ENCODE data around the gene HLCS. TPM values are rescaled to one million over a fixed set of nuclear protein-coding genes. Genes with fewer than 3 reads are reported as not detected.

HLCS gene
- total RNA-seq, 2 experiments from 2014 or later, result 14.3 to 15.0 TPM

GRCh38 chr21:36734367-36735200 lies 231.9 kb downstream of the HLCS start:
- H3K9me3 Mint-ChIP-seq (ENCODE audit: low read depth), result no peaks in the 10 kb centered on the region
- ChIA-PET POLR2A (no interaction called here), CTCF (interaction anchor here (1.2 kb wide), 1 partner anchor 104 kb away, joined by 4 read pairs; no protein-coding TSS in a partner anchor)
- peaks cover 12% of the 10 kb centered on the region for H3K27me3 Mint-ChIP-seq
- no peak overlapping the region for H3K27ac Mint-ChIP-seq
- intact Hi-C loops (cut with DNase I, micrococcal nuclease), result no loop called here
- H3K4me3 Mint-ChIP-seq, result no peak overlapping the region
- ATAC-seq (no peak), DNase-seq (no peak)
- H3K4me1 Mint-ChIP-seq, result no peaks in the 10 kb centered on the region
- H3K36me3 Mint-ChIP-seq (ENCODE audit: low read depth), result no peaks in the 10 kb centered on the region

GRCh38 chr21:36733857-36734256 lies 232.6 kb downstream of the HLCS start:
- peaks cover 11% of the 10 kb centered on the region for H3K27me3 Mint-ChIP-seq
- ATAC-seq (no peak), DNase-seq (no peak)
- no peaks in the 10 kb centered on the region for H3K4me1 Mint-ChIP-seq
- no peaks in the 10 kb centered on the region for H3K36me3 Mint-ChIP-seq (ENCODE audit: low read depth)
- intact Hi-C loops (cut with DNase I, micrococcal nuclease), result no loop called here
- CTCF ChIA-PET, result interaction anchor here (1.1 to 1.2 kb wide), 2 partner anchors 11 to 103 kb away, joined by 3 to 4 read pairs; no protein-coding TSS in a partner anchor
- H3K9me3 Mint-ChIP-seq (ENCODE audit: low read depth), result no peaks in the 10 kb centered on the region
- POLR2A ChIA-PET, result no interaction called here
- no peak overlapping the region for H3K27ac Mint-ChIP-seq
- H3K4me3 Mint-ChIP-seq, result no peak overlapping the region

DNA sequence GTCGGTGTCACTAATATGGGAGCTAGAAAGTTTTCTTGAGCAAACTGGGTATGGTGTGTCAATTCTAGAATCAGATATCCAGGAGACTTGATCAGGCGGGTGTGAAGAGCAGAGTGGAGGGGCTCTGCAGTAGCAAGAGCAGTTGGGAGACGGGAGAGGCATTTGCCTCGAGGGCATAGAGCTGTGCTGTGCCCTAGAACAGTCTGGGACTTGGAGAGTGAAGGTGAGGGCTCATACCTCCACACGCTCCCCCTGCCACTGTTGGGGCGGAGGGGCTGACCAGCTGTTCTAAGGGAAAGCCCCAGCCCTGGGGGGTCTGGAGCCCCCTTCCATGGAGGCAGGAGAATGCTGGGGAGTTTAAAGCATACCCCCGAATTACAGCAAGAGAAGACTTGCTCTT lies 233.7 kb downstream of the HLCS start:
- H3K27me3 Mint-ChIP-seq, result peaks cover 10% of the 10 kb centered on the region
- no peaks in the 10 kb centered on the region for H3K9me3 Mint-ChIP-seq (ENCODE audit: low read depth)
- H3K4me3 Mint-ChIP-seq, result no peak overlapping the region
- CTCF ChIA-PET, result interaction anchor here (1.1 kb wide), 1 partner anchor 10 kb away, joined by 3 read pairs; no protein-coding TSS in a partner anchor
- POLR2A ChIA-PET, result no interaction called here
- no peak overlapping the region for H3K27ac Mint-ChIP-seq
- ATAC-seq (no peak), DNase-seq (no peak)
- intact Hi-C loops (cut with DNase I, micrococcal nuclease), result no loop called here
- H3K36me3 Mint-ChIP-seq (ENCODE audit: low read depth), result no peaks in the 10 kb centered on the region
- no peaks in the 10 kb centered on the region for H3K4me1 Mint-ChIP-seq

- no peaks in the 10 kb centered on the region for H3K36me3 Mint-ChIP-seq (ENCODE audit: low read depth)
- H3K9me3 Mint-ChIP-seq (ENCODE audit: low read depth), result no peaks in the 10 kb centered on the region
- no peaks in the 10 kb centered on the region for H3K4me1 Mint-ChIP-seq
- ChIA-PET CTCF (no interaction called here), POLR2A (no interaction called here)
- H3K4me3 Mint-ChIP-seq, result no peak overlapping the region
- intact Hi-C loops (cut with DNase I, micrococcal nuclease), result no loop called here
- no peak overlapping the region for H3K27ac Mint-ChIP-seq
- H3K27me3 Mint-ChIP-seq, result peaks cover 10% of the 10 kb centered on the region
- no peak for ATAC-seq
- no peak for DNase-seq
These were observed 234.3 kb downstream of the HLCS start for GRCh38 chr21:36732217-36732616.

DNA sequence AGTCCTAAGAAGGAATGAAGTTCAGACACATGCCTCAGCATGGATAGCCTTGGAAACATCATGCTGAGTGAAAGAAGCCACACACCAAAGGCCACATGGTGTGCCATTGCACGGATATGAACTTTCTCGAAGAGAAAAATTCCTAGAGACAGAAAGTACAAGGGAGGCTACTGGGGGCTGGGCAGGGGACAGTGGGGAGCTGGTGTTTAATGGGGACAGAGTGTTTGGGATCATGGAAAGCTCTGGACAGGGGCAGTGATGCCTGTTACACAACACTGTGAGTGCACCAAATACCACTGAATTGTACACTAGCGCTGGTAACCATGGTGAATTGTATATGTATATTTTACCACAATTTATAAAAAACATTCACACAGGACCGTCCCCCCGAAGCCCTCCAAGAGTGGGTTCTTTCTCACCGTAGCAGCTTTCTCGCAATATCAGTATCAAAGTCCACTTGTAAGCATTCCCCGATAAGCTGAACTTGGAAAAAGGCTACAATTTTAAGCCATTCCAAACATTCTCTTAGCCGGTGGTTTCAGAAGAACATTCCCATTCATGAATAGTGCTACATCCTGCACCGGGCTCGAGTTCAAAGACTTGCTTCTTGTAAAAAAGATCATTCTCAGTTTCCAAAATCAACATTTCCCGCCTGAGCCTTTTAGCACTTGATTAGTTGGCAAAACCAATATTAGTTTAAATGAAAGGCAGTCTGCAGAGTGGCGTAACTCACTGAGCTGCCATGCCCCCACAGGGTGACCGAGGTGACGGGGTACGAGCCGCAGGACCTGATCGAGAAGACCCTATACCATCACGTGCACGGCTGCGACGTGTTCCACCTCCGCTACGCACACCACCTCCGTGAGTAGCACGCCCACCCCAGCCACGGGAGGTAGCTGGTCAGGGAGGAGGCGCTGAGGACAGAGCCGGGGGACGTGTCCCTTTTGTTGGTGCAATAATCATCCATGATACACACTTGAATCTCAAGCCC lies 235.9 kb downstream of the HLCS start:
- DNase-seq, result no peak
- intact Hi-C loops (cut with DNase I, micrococcal nuclease), result no loop called here
- CTCF ChIA-PET, result interaction anchor here (0.6 to 1.1 kb wide), 2 partner anchors 120 to 311 kb away, joined by 3 to 4 read pairs; no protein-coding TSS in a partner anchor
- no peaks in the 10 kb centered on the region for H3K36me3 Mint-ChIP-seq (ENCODE audit: low read depth)
- no peaks in the 10 kb centered on the region for H3K9me3 Mint-ChIP-seq (ENCODE audit: low read depth)
- no peak for ATAC-seq
- H3K4me3 Mint-ChIP-seq, result no peak overlapping the region
- POLR2A ChIA-PET, result interaction anchor here (0.6 kb wide), 1 partner anchor 71 kb away, joined by 3 read pairs; no protein-coding TSS in a partner anchor
- no peaks in the 10 kb centered on the region for H3K4me1 Mint-ChIP-seq
- peaks cover 10% of the 10 kb centered on the region for H3K27me3 Mint-ChIP-seq
- no peak overlapping the region for H3K27ac Mint-ChIP-seq

- Mint-ChIP-seq H3K4me3 (no peak overlapping the region), H3K4me1 (no peaks in the 10 kb centered on the region), H3K27ac (no peak overlapping the region), H3K9me3 (ENCODE audit: low read depth) (no peaks in the 10 kb centered on the region), H3K36me3 (ENCODE audit: low read depth) (no peaks in the 10 kb centered on the region), H3K27me3 (peaks cover 10% of the 10 kb centered on the region)
- DNase-seq (no peak), ATAC-seq (no peak)
- intact Hi-C loops (cut with DNase I, micrococcal nuclease), result no loop called here
- ChIA-PET POLR2A (no interaction called here), CTCF (no interaction called here)
These were observed 237.0 kb downstream of the HLCS start for GRCh38 chr21:36729310-36729970.

GRCh38 chr21:36728371-36729111 lies 237.9 kb downstream of the HLCS start:
- no peaks in the 10 kb centered on the region for H3K36me3 Mint-ChIP-seq (ENCODE audit: low read depth)
- intact Hi-C loops (cut with DNase I, micrococcal nuclease), result no loop called here

DNA sequence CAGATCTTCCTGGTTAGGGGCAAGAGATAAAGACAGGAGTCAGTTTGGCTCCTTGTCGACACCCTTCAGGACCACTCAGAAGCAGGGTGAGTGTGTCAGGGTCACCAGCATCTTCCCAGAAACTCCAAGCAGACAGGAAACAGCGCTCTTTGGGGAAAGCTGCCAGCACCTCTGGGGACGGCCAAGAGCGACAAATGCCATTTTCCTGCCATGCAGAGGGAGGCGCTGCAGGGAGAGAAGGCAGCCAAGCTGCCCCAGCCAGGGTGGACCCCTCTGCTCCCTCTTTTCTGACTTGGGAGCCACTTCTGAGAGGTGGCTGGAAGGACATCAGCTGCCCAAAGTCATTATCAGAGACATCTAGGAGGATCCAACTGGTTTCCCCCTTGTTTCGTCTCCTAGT lies 238.6 kb downstream of the HLCS start:
- ATAC-seq, result no peak
- Mint-ChIP-seq H3K27me3 (peaks cover 11% of the 10 kb centered on the region), H3K36me3 (ENCODE audit: low read depth) (no peaks in the 10 kb centered on the region), H3K27ac (no peak overlapping the region), H3K4me1 (no peaks in the 10 kb centered on the region), H3K9me3 (ENCODE audit: low read depth) (no peaks in the 10 kb centered on the region), H3K4me3 (no peak overlapping the region)
- intact Hi-C loops (cut with DNase I, micrococcal nuclease), result no loop called here
- DNase-seq, result no peak
- POLR2A ChIA-PET, result no interaction called here
- CTCF ChIA-PET, result interaction anchor here (1.1 kb wide), 1 partner anchor 18 kb away, joined by 3 read pairs; no protein-coding TSS in a partner anchor

More at GRCh38 chr21:36728371-36729111, 237.9 kb downstream of the HLCS start:
- DNase-seq (no peak), ATAC-seq (no peak)
- H3K27ac Mint-ChIP-seq, result no peak overlapping the region
- H3K9me3 Mint-ChIP-seq (ENCODE audit: low read depth), result no peaks in the 10 kb centered on the region
- POLR2A ChIA-PET, result no interaction called here
- H3K4me1 Mint-ChIP-seq, result no peaks in the 10 kb centered on the region
- H3K27me3 Mint-ChIP-seq, result peaks cover 9% of the 10 kb centered on the region
- CTCF ChIA-PET, result interaction anchor here (1.1 kb wide), 1 partner anchor 19 kb away, joined by 3 read pairs; no protein-coding TSS in a partner anchor
- H3K4me3 Mint-ChIP-seq, result no peak overlapping the region

GRCh38 chr21:36725793-36726386 lies 240.6 kb downstream of the HLCS start:
- ATAC-seq (no peak), DNase-seq (no peak)
- Mint-ChIP-seq H3K9me3 (ENCODE audit: low read depth) (no peaks in the 10 kb centered on the region), H3K27me3 (peaks cover 14% of the 10 kb centered on the region), H3K36me3 (ENCODE audit: low read depth) (no peaks in the 10 kb centered on the region), H3K4me1 (no peaks in the 10 kb centered on the region), H3K27ac (no peak overlapping the region), H3K4me3 (no peak overlapping the region)
- CTCF ChIA-PET, result no interaction called here
- POLR2A ChIA-PET, result no interaction called here
- intact Hi-C loops (cut with DNase I, micrococcal nuclease), result no loop called here

DNA sequence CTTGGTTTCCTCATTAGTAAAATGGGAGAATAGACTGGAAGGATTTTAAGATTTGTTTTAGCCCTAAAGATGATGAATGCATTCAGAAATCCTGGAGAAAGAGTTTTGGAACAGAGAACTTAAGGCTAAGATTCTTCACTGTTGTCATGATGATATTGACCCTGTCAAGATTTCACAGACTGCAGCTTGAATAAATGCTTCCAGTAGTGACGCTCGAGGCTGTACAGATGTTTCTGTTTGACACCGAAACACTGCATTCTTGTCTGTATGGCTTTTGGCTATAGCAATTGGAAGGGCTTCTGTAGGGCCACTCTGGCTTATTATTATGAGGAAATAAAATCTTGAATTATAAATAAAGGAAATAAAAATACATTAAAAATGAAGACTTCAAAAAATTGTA lies 241.8 kb downstream of the HLCS start:
- intact Hi-C loops (cut with DNase I, micrococcal nuclease), result no loop called here
- no peak overlapping the region for H3K27ac Mint-ChIP-seq
- H3K27me3 Mint-ChIP-seq, result peaks cover 15% of the 10 kb centered on the region
- no peak overlapping the region for H3K4me3 Mint-ChIP-seq
- H3K4me1 Mint-ChIP-seq, result no peaks in the 10 kb centered on the region
- ATAC-seq (no peak), DNase-seq (no peak)
- ChIA-PET POLR2A (no interaction called here), CTCF (no interaction called here)
- H3K9me3 Mint-ChIP-seq (ENCODE audit: low read depth), result no peaks in the 10 kb centered on the region
- no peaks in the 10 kb centered on the region for H3K36me3 Mint-ChIP-seq (ENCODE audit: low read depth)
